ENCODE data around the gene RCL1. TPM values are rescaled to one million over a fixed set of nuclear protein-coding genes. Genes with fewer than 3 reads are reported as not detected.

The RCL1 gene
- total and polyA plus RNA-seq, 2 donors: 19.6 to 24.0 TPM

DNA sequence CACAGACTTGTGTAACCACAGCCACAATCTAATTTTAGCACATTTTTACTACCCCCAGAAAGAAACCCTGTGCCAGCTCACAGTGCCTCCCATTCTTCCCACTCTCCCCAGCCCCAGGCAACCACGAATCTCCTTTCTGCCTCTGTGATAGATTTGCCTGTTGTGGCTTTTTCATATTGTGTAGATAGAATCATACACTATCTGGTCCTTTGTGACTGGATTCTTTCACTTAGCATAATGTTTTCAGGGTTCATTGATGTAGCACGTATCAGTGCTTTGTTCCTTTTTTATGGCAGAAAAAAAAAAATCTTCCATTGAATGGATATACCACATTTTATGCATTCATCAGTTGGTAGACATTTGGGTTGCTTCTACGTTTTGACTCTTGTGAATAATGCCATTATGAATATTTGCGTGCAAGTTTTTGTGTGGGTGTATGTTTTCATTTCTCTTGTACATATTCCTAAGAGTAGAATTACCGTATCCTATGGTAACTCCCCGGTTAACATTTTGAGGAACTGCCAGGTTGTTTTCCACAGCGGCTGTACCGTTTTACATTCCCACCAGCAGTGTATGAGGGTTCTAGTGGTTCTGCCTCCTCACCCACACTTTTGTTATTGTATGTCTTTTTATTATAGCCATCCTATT, 64.5 kb downstream of the RCL1 start:
- Histone ChIP-seq H3K36me3 (ENCODE audit: control insufficient read depth in 2 of 2, insufficient read depth in 2 of 2, low read length in 1 of 2) (peaks cover 7 to 19% of the 10 kb centered on the region in 2 donors), H3K9me3 (ENCODE audit: control insufficient read depth in 2 of 2, insufficient read depth in 1 of 2, low read length in 1 of 2) (peaks cover 0 to 2% of the 10 kb centered on the region in 2 donors), H3K4me3 (ENCODE audit: low read length in 2 of 2) (no peak overlapping the region), H3K27ac (ENCODE audit: low read depth in 1 of 2, low read length in 1 of 2) (no peak overlapping the region), H3K4me1 (ENCODE audit: control insufficient read depth in 2 of 2, insufficient read depth in 2 of 2, low read length in 2 of 2) (no peaks in the 10 kb centered on the region), H3K27me3 (ENCODE audit: control insufficient read depth in 2 of 2, insufficient read depth in 1 of 2, low read length in 1 of 2) (no peaks in the 10 kb centered on the region)
- no peak for DNase-seq (ENCODE audit: low read depth in 6 of 9, low spot score in 9 of 9)
- WGBS: 86% methylated on average over 8 of the region's 8 CpGs

DNA sequence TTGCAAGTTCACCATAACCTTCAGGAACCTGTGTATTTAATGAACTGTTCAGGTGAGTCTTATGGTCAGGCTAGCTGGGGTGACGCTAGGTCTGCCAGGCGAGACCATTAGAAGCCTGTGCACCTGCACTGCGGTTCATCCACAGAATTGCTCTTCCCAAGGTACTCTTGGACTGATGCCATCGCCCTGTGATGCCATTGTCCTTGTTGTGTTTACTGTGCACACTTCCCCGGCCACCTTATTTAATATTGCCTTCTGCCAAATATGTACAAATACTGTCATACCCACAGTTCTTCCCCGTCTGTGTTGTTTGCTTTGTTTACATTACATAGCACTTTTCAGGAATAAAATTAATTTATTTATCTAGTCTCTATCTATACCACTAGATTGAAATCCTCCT, 66.3 kb downstream of the RCL1 start:
- Histone ChIP-seq H3K9me3 (ENCODE audit: control insufficient read depth in 2 of 2, insufficient read depth in 1 of 2, low read length in 1 of 2) (peaks cover 0 to 2% of the 10 kb centered on the region in 2 donors), H3K27ac (ENCODE audit: low read depth in 1 of 2, low read length in 1 of 2) (no peak overlapping the region), H3K4me3 (ENCODE audit: low read length in 2 of 2) (no peak overlapping the region), H3K36me3 (ENCODE audit: control insufficient read depth in 2 of 2, insufficient read depth in 2 of 2, low read length in 1 of 2) (peaks cover 6 to 7% of the 10 kb centered on the region in 2 donors), H3K4me1 (ENCODE audit: control insufficient read depth in 2 of 2, insufficient read depth in 2 of 2, low read length in 2 of 2) (no peaks in the 10 kb centered on the region), H3K27me3 (ENCODE audit: control insufficient read depth in 2 of 2, insufficient read depth in 1 of 2, low read length in 1 of 2) (no peaks in the 10 kb centered on the region)
- 98% methylated on average over 6 of the region's 6 CpGs for WGBS
- DNase-seq (ENCODE audit: low read depth in 6 of 9, low spot score in 9 of 9): no peak

DNA sequence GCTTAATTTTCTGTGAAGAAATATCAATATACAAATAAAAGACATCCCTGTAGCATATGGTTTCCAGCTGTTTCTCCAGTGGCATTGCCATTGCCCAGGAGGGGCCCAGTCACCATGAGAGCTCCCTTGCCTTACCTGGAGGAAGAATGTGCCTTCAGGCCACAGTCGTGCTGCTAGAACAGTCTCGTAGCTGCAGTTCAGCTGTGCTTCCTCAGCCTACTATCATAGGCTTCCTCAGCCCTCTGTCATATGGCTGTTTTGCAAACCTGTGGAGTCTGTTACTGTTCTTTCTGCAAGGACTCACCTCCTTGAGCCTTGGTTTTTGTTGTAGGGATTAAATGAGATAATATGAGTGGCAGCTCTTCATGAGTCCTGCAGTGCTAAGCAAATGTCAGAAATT, 67.6 kb downstream of the RCL1 start:
- no peak for DNase-seq (ENCODE audit: low read depth in 6 of 9, low spot score in 9 of 9)
- WGBS: 78% methylated on average over 2 of the region's 2 CpGs
- Histone ChIP-seq H3K9me3 (ENCODE audit: control insufficient read depth in 2 of 2, insufficient read depth in 1 of 2, low read length in 1 of 2) (peaks cover 0 to 2% of the 10 kb centered on the region in 2 donors), H3K4me1 (ENCODE audit: control insufficient read depth in 2 of 2, insufficient read depth in 2 of 2, low read length in 2 of 2) (no peaks in the 10 kb centered on the region), H3K4me3 (ENCODE audit: low read length in 2 of 2) (no peak overlapping the region), H3K36me3 (ENCODE audit: control insufficient read depth in 2 of 2, insufficient read depth in 2 of 2, low read length in 1 of 2) (peaks cover 5 to 7% of the 10 kb centered on the region in 2 donors), H3K27me3 (ENCODE audit: control insufficient read depth in 2 of 2, insufficient read depth in 1 of 2, low read length in 1 of 2) (no peaks in the 10 kb centered on the region), H3K27ac (ENCODE audit: low read depth in 1 of 2, low read length in 1 of 2) (no peak overlapping the region)

DNA sequence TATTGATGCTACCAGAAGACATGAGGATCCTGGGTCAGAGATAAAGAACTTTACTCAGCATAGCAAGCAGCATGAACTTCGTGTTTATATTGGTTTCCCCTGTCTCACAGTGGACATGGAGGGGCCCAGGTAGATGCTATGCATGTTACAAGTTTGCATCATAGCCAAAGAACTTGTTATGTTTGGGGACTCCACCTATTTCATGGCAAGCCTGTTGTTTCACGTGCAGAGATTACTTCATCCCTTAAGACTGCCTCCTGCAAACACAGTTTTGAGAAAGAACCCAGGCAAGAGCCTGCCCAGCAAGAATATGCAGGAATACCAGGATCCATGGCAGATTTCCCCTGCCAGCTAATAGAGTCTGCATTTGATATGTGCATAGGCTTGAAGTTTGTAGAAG, 68.4 kb downstream of the RCL1 start:
- no peaks in the 10 kb centered on the region for H3K27me3 ChIP-seq (ENCODE audit: control insufficient read depth in 2 of 2, insufficient read depth in 1 of 2, low read length in 1 of 2)
- WGBS: 91% methylated on average over 2 of the region's 2 CpGs
- no peaks in the 10 kb centered on the region for H3K4me1 ChIP-seq (ENCODE audit: control insufficient read depth in 2 of 2, insufficient read depth in 2 of 2, low read length in 2 of 2)
- peaks cover 0 to 2% of the 10 kb centered on the region in 2 donors for H3K9me3 ChIP-seq (ENCODE audit: control insufficient read depth in 2 of 2, insufficient read depth in 1 of 2, low read length in 1 of 2)
- H3K4me3 ChIP-seq (ENCODE audit: low read length in 2 of 2): no peak overlapping the region
- H3K27ac ChIP-seq (ENCODE audit: low read depth in 1 of 2, low read length in 1 of 2): no peak overlapping the region
- DNase-seq (ENCODE audit: low read depth in 6 of 9, low spot score in 9 of 9): no peak
- H3K36me3 ChIP-seq (ENCODE audit: control insufficient read depth in 2 of 2, insufficient read depth in 2 of 2, low read length in 1 of 2): peaks cover 5 to 7% of the 10 kb centered on the region in 2 donors

DNA sequence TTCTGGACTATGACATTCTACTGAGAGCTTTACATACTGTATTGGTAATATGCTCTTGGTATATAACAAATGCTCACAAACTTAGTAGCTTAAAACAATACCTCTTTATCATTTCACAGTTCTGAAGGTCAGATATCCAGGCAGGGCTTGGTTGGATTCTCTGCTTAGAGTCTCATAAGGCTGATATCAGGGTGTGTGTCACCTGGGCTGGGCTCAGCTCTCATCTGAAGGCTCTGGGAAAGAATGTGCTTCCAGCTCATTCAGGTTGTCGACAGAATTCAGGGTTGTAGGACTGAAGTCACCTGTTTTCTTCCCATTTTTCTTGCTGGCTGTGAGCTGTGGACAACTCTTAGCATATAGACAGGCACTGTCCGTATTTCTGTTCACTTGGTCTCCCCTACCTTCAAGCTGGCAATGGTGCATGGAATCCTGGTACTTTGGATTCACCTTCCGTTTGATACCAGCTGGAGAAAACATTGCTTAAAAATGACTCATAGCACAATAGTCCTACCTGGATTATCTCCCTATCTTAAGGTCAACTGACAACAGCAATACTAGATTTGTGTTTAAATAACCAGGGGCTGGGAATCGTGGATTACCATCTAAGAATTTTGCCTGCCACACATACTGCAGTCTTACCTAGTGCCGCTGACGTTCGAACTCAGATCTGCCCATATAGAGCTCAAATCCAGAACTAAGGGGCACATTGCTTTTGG, 69.2 kb downstream of the RCL1 start:
- no peak for DNase-seq (ENCODE audit: low read depth in 6 of 9, low spot score in 9 of 9)
- 98% methylated on average over 7 of the region's 7 CpGs for WGBS
- Histone ChIP-seq H3K4me1 (ENCODE audit: control insufficient read depth in 2 of 2, insufficient read depth in 2 of 2, low read length in 2 of 2) (no peaks in the 10 kb centered on the region), H3K9me3 (ENCODE audit: control insufficient read depth in 2 of 2, insufficient read depth in 1 of 2, low read length in 1 of 2) (peaks cover 0 to 2% of the 10 kb centered on the region in 2 donors), H3K27me3 (ENCODE audit: control insufficient read depth in 2 of 2, insufficient read depth in 1 of 2, low read length in 1 of 2) (no peaks in the 10 kb centered on the region), H3K36me3 (ENCODE audit: control insufficient read depth in 2 of 2, insufficient read depth in 2 of 2, low read length in 1 of 2) (peaks cover 5 to 7% of the 10 kb centered on the region in 2 donors), H3K27ac (ENCODE audit: low read depth in 1 of 2, low read length in 1 of 2) (no peak overlapping the region), H3K4me3 (ENCODE audit: low read length in 2 of 2) (no peak overlapping the region)

DNA sequence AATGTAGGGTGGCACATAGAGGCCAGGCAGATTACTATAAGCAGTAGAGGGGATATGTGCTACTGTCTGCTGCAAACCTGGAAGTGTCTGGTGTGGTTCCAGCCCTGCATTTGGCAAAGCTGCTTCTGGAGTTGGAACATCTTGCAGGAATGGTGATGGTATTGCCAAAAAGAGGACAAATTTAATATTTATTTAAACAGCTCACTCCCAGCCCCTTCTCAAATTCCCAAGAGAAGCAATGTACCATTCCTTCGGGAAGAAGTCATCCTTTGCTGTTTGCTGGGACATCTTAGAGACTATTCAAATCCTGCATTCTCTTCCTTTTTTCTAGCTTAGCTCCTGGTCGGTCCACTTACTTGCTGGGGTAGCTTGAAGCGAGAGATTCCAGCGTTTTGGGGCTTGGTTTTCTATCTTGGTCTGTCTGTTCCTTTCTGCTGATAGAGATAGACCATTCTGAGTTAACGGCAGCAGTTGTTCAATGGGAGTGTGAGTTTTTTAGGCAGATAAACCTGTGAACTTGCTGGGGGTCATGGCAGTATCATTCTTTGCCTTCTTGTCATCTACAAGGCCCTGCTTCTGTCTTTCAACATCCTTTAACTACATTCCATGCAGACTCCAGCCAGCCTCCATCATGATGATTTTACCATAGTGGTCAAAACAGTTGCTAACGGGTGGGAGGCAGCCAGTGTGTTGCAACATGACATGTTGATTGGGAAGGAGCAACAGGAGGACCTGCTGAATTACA, 69.9 kb downstream of the RCL1 start:
- 90% methylated on average over 6 of the region's 6 CpGs for WGBS
- H3K27ac ChIP-seq (ENCODE audit: low read depth in 1 of 2, low read length in 1 of 2): no peak overlapping the region
- DNase-seq (ENCODE audit: low read depth in 6 of 9, low spot score in 9 of 9): no peak
- no peaks in the 10 kb centered on the region for H3K9me3 ChIP-seq (ENCODE audit: control insufficient read depth in 2 of 2, insufficient read depth in 1 of 2, low read length in 1 of 2)
- H3K36me3 ChIP-seq (ENCODE audit: control insufficient read depth in 2 of 2, insufficient read depth in 2 of 2, low read length in 1 of 2): peaks cover 4 to 5% of the 10 kb centered on the region in 2 donors
- H3K27me3 ChIP-seq (ENCODE audit: control insufficient read depth in 2 of 2, insufficient read depth in 1 of 2, low read length in 1 of 2): no peaks in the 10 kb centered on the region
- no peak overlapping the region for H3K4me3 ChIP-seq (ENCODE audit: low read length in 2 of 2)
- no peaks in the 10 kb centered on the region for H3K4me1 ChIP-seq (ENCODE audit: control insufficient read depth in 2 of 2, insufficient read depth in 2 of 2, low read length in 2 of 2)

DNA sequence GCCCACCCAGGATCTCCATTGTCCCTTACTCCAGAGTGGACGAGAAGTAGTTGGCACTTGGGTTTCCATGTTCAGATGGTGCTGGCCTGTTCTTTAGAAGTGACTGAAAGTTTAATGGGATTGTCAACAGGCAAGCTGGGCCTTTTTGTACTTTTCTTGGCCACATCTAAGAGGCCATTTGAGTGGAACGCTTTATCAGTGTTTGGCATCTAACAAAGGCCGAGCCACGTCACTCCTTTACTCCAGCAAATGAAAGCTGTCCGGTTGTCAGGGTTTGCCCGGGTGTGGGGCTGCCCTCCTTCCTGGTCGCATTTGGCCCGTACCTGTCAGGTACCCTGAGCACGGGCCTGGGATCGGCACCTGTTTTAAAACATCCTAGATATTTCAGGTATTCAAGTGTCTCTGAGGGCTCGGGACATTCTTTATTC, 71.5 kb downstream of the RCL1 start:
- Histone ChIP-seq H3K9me3 (ENCODE audit: control insufficient read depth in 2 of 2, insufficient read depth in 1 of 2, low read length in 1 of 2) (no peaks in the 10 kb centered on the region), H3K4me1 (ENCODE audit: control insufficient read depth in 2 of 2, insufficient read depth in 2 of 2, low read length in 2 of 2) (no peaks in the 10 kb centered on the region), H3K4me3 (ENCODE audit: low read length in 2 of 2) (no peak overlapping the region), H3K27ac (ENCODE audit: low read depth in 1 of 2, low read length in 1 of 2) (no peak overlapping the region), H3K27me3 (ENCODE audit: control insufficient read depth in 2 of 2, insufficient read depth in 1 of 2, low read length in 1 of 2) (no peaks in the 10 kb centered on the region), H3K36me3 (ENCODE audit: control insufficient read depth in 2 of 2, insufficient read depth in 2 of 2, low read length in 1 of 2) (peaks cover 4 to 5% of the 10 kb centered on the region in 2 donors)
- 96% methylated on average over 11 of the region's 11 CpGs for WGBS
- no peak for DNase-seq (ENCODE audit: low read depth in 6 of 9, low spot score in 9 of 9)

DNA sequence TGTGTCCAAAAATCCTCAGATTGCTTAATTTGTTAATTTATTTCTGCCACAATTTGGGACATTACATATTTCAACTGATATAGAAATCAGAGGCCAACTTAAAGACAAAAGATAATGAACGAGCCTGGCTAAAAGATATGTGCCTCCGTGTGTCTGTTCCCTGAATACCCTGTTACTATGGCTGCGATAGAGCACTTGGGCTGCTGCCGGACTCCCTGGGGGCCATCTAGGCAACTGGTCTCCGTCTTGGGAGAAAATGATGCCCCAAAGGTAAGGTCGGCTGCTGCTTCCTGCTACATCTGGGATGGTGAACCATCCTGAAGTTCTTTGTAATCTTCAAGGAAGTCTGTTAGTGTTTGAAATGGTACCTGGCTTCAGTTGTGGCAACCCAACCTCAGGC, 72.0 kb downstream of the RCL1 start:
- Histone ChIP-seq H3K27ac (ENCODE audit: low read depth in 1 of 2, low read length in 1 of 2) (no peak overlapping the region), H3K27me3 (ENCODE audit: control insufficient read depth in 2 of 2, insufficient read depth in 1 of 2, low read length in 1 of 2) (no peaks in the 10 kb centered on the region), H3K9me3 (ENCODE audit: control insufficient read depth in 2 of 2, insufficient read depth in 1 of 2, low read length in 1 of 2) (no peaks in the 10 kb centered on the region), H3K36me3 (ENCODE audit: control insufficient read depth in 2 of 2, insufficient read depth in 2 of 2, low read length in 1 of 2) (peaks cover 4 to 5% of the 10 kb centered on the region in 2 donors), H3K4me3 (ENCODE audit: low read length in 2 of 2) (no peak overlapping the region), H3K4me1 (ENCODE audit: control insufficient read depth in 2 of 2, insufficient read depth in 2 of 2, low read length in 2 of 2) (no peaks in the 10 kb centered on the region)
- 97% methylated on average over 6 of the region's 6 CpGs for WGBS
- DNase-seq (ENCODE audit: low read depth in 6 of 9, low spot score in 9 of 9): no peak

DNA sequence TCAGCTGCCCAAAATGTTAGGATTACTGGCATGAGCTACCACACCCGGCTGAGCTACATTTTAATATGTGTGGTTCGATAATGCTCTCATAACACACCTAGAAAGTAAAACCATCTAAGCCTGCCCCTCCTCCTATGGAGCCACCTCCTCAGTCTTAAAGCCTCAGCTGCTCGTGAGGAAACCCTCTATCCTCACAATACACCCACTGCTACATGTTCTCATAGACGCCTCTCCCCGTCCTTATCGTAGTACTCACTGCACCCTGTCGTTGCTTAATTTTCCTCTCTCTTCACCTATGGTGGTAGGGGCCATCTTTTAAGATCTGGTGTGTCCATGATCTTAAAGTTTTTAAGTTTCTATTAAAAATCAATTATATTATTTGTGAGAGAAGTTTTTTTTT, 72.9 kb downstream of the RCL1 start:
- no peak for DNase-seq (ENCODE audit: low read depth in 6 of 9, low spot score in 9 of 9)
- 97% methylated on average over 7 of the region's 7 CpGs for WGBS
- Histone ChIP-seq H3K9me3 (ENCODE audit: control insufficient read depth in 2 of 2, insufficient read depth in 1 of 2, low read length in 1 of 2) (no peaks in the 10 kb centered on the region), H3K27me3 (ENCODE audit: control insufficient read depth in 2 of 2, insufficient read depth in 1 of 2, low read length in 1 of 2) (no peaks in the 10 kb centered on the region), H3K27ac (ENCODE audit: low read depth in 1 of 2, low read length in 1 of 2) (no peak overlapping the region), H3K4me1 (ENCODE audit: control insufficient read depth in 2 of 2, insufficient read depth in 2 of 2, low read length in 2 of 2) (no peaks in the 10 kb centered on the region), H3K4me3 (ENCODE audit: low read length in 2 of 2) (no peak overlapping the region), H3K36me3 (ENCODE audit: control insufficient read depth in 2 of 2, insufficient read depth in 2 of 2, low read length in 1 of 2) (peaks cover 0 to 4% of the 10 kb centered on the region in 2 donors)

Data from thymus (tissue), 11 donors.